Neural cell (in vitro differentiated cells): ENCODE measurements around the gene EOGT. TPM values are rescaled to one million over a fixed set of nuclear protein-coding genes. Genes with fewer than 3 reads are reported as not detected.

Source experiments
- H2AFZ ChIP-seq: fragments of 200-600, 300-800 bp; sonication (generic), shearing (Covaris generic); 2 replicates; pipeline ENCODE4 v1.6.0; 2014; ENCODE audit warnings: low read depth, mild to moderate bottlenecking, antibody characterized with exemption, low read length, moderate library complexity
- H3F3A ChIP-seq: fragments of 200-600 bp; shearing (Covaris generic); 2 replicates; pipeline ENCODE4 v1.6.1; 2016; ENCODE audit warnings: mild to moderate bottlenecking, moderate library complexity, mixed read lengths, antibody characterized with exemption, low read length; ENCODE audit not compliant: insufficient read depth, poor library complexity, severe bottlenecking
- H3K27ac ChIP-seq: fragments of 200-600, 300-800 bp; sonication (generic), shearing (Covaris generic); 2 replicates; pipeline ENCODE4 v1.5.1; 2014; ENCODE audit warnings: mild to moderate bottlenecking, low read length, moderate library complexity
- H3K27me3 ChIP-seq: fragments of 300-800, 200-600 bp; sonication (generic), shearing (Covaris generic); 2 replicates; pipeline ENCODE4 v1.6.0; 2014; ENCODE audit warnings: mild to moderate bottlenecking, low read depth, low read length, moderate library complexity; ENCODE audit not compliant: insufficient read depth
- H3K36me3 ChIP-seq: fragments of 300-800, 200-600 bp; sonication (generic), shearing (Covaris generic); 2 replicates; pipeline ENCODE4 v1.5.1; 2014; ENCODE audit warnings: mild to moderate bottlenecking, antibody characterized with exemption, low read length, moderate library complexity; ENCODE audit not compliant: insufficient read depth
- H3K4me2 ChIP-seq: fragments of 300-800, 200-600 bp; sonication (generic), shearing (Covaris generic); 2 replicates; pipeline ENCODE4 v1.6.0; 2014; ENCODE audit warnings: mild to moderate bottlenecking, low read length
- H3K4me3 ChIP-seq: fragments of 300-800, 200-600 bp; sonication (generic), shearing (Covaris generic); 2 replicates; pipeline ENCODE4 v1.5.1; 2014; ENCODE audit warnings: mild to moderate bottlenecking, low read length, moderate library complexity
- H3K79me2 ChIP-seq: fragments of 200-600 bp; shearing (Covaris generic); replicated peaks from 2 replicates; pipeline ENCODE4 v1.6.0; 2014; ENCODE audit warnings: mild to moderate bottlenecking, low read length, moderate library complexity; ENCODE audit not compliant: insufficient read depth
- H3K9ac ChIP-seq: fragments of 300-800, 200-600 bp; sonication (generic), shearing (Covaris generic); 2 replicates; pipeline ENCODE4 v1.6.1; 2016; ENCODE audit warnings: mild to moderate bottlenecking, low read length, mixed read lengths
- H3K9me2 ChIP-seq: fragments of 200-600 bp; shearing (Covaris generic); 2 replicates; pipeline ENCODE4 v1.6.1; 2016; ENCODE audit warnings: mild to moderate bottlenecking, low read length, mixed read lengths; ENCODE audit not compliant: insufficient read depth
- H3K9me3 ChIP-seq: fragments of 200-600, 300-800 bp; sonication (generic), shearing (Covaris generic); 2 replicates; pipeline ENCODE4 v1.6.1; 2016; ENCODE audit warnings: mild to moderate bottlenecking, mixed run types, low read length, moderate library complexity, mixed read lengths
- H4K20me1 ChIP-seq: fragments of 200-600 bp; shearing (Covaris generic); 2 replicates; pipeline ENCODE4 v1.6.1; 2016; ENCODE audit warnings: mild to moderate bottlenecking, mixed run types; ENCODE audit not compliant: insufficient read depth
- CTCF ChIP-seq: fragments of 450-650 bp; IDR thresholded peaks from 2 replicates; pipeline ENCODE4 v1.5.1; 2014; ENCODE audit warnings: antibody characterized with exemption, mild to moderate bottlenecking, moderate library complexity; ENCODE audit not compliant: poor library complexity, severe bottlenecking
- EP300 ChIP-seq: fragments of 450-650 bp; conservative IDR thresholded peaks from 2 replicates; pipeline ENCODE4 v1.6.1; 2014; ENCODE audit warnings: antibody characterized with exemption, mild to moderate bottlenecking, moderate library complexity; ENCODE audit not compliant: poor library complexity, severe bottlenecking
- EZH2 ChIP-seq: fragments of 200-600, 300-800 bp; shearing (Covaris generic), sonication (generic); IDR thresholded peaks from 2 replicates; pipeline ENCODE4 v1.6.1; 2014; ENCODE audit warnings: antibody characterized with exemption, low read length, borderline replicate concordance, mild to moderate bottlenecking; ENCODE audit not compliant: insufficient read depth, poor library complexity, severe bottlenecking
- MXI1 ChIP-seq: fragments of 450-650 bp; conservative IDR thresholded peaks from 2 replicates; pipeline ENCODE4 v1.6.1; 2014; ENCODE audit warnings: antibody characterized with exemption, mild to moderate bottlenecking; ENCODE audit not compliant: poor library complexity, severe bottlenecking
- POLR2AphosphoS5 ChIP-seq: IDR thresholded peaks from 2 replicates; pipeline ENCODE4 v1.6.1; 2012
- RAD21 ChIP-seq: fragments of 450-650 bp; conservative IDR thresholded peaks from 2 replicates; pipeline ENCODE4 v1.6.1; 2014; ENCODE audit warnings: antibody characterized with exemption, mild to moderate bottlenecking, moderate library complexity
- REST ChIP-seq: IDR thresholded peaks from 2 replicates; pipeline ENCODE4 v1.6.1; 2012; ENCODE audit warnings: borderline replicate concordance
- SMC3 ChIP-seq: fragments of 450-650 bp; conservative IDR thresholded peaks from 2 replicates; pipeline ENCODE4 v1.6.1; 2014; ENCODE audit warnings: antibody characterized with exemption, mild to moderate bottlenecking, moderate library complexity; ENCODE audit not compliant: poor library complexity
- TAF1 ChIP-seq: IDR thresholded peaks from 2 replicates; pipeline ENCODE4 v1.6.1; 2012; ENCODE audit warnings: low read depth
- polyA plus RNA-seq: library from polyadenylated mRNA; depleted of rRNA; stranded (reverse); fragments of >200 nt; gene quantifications from 2 replicates; pipeline ENCODE4 v1.2.3, GENCODE V29; 2014

The EOGT gene
- polyA plus RNA-seq, 1 donor from 2014 or later = 3.2 TPM

GRCh38 chr3:69009559-69010410, 3.7 kb downstream of the EOGT start:
- no peaks in the 10 kb centered on the region for H3K9me3 ChIP-seq
- no peak overlapping the region for H3K27ac ChIP-seq
- H3K27me3 ChIP-seq = peaks cover 24% of the 10 kb centered on the region
- H3K9me2 ChIP-seq = no peaks in the 10 kb centered on the region
- no peak overlapping the region for H3K4me2 ChIP-seq
- TF ChIP-seq EZH2 (no peak), SMC3 (no peak), POLR2AphosphoS5 (no peak), TAF1 (no peak), CTCF (no peak), REST (no peak), RAD21 (no peak), MXI1 (no peak), EP300 (no peak)
- H2AFZ ChIP-seq = no peak overlapping the region
- no peaks in the 10 kb centered on the region for H3K36me3 ChIP-seq
- H4K20me1 ChIP-seq = no peaks in the 10 kb centered on the region
- no peak overlapping the region for H3K4me3 ChIP-seq
- no peaks in the 10 kb centered on the region for H3F3A ChIP-seq
- no peaks in the 10 kb centered on the region for H3K79me2 ChIP-seq
- no peak overlapping the region for H3K9ac ChIP-seq

GRCh38 chr3:69008980-69009379, 4.5 kb downstream of the EOGT start:
- H3K9me3 ChIP-seq = no peaks in the 10 kb centered on the region
- no peak overlapping the region for H2AFZ ChIP-seq
- no peaks in the 10 kb centered on the region for H3F3A ChIP-seq
- no peak overlapping the region for H3K9ac ChIP-seq
- H3K4me2 ChIP-seq = no peak overlapping the region
- peaks cover 16% of the 10 kb centered on the region for H3K27me3 ChIP-seq
- H3K4me3 ChIP-seq = no peak overlapping the region
- no peaks in the 10 kb centered on the region for H3K79me2 ChIP-seq
- no peak overlapping the region for H3K27ac ChIP-seq
- TF ChIP-seq EP300 (no peak), TAF1 (no peak), SMC3 (no peak), MXI1 (no peak), CTCF (no peak), RAD21 (no peak), EZH2 (no peak)
- H3K36me3 ChIP-seq = no peaks in the 10 kb centered on the region
- H4K20me1 ChIP-seq = no peaks in the 10 kb centered on the region
- no peaks in the 10 kb centered on the region for H3K9me2 ChIP-seq
